Common myeloid progenitor, CD34-positive (primary cell): Measurements from ENCODE around the gene FHIT.

Experiments
- CTCF ChIA-PET: fragments of 350-600 bp; sonication (Branson Sonifier 250); formaldehyde crosslinking; loops from one replicate; lab custom pipeline; 2021; ENCODE audit warnings: antibody characterized with exemption; lab: Charles Lee
- POLR2A ChIA-PET: fragments of 350-600 bp; sonication (Branson Sonifier 250); formaldehyde crosslinking; loops from one replicate; lab custom pipeline; 2021; ENCODE audit warnings: antibody characterized with exemption; lab: Charles Lee
- DNase-seq, 3 donors: peaks; one replicate each; pipeline versions ENCODE4 v3.0.0 to v3.0.0-alpha.2; 2013
- H3K27ac ChIP-seq, 2 experiments: 1 replicate in 1 of 2; 2 replicates in 1 of 2; pipeline ENCODE4 v1.7.0; 2013; ENCODE audit warnings: inconsistent platforms in 2 of 2, low read length in 2 of 2, mild to moderate bottlenecking in 2 of 2, low read depth in 1 of 2, moderate library complexity in 1 of 2; ENCODE audit not compliant: severe bottlenecking in 2 of 2, insufficient read depth in 1 of 2, poor library complexity in 1 of 2
- H3K27me3 ChIP-seq, 5 experiments: replicated peaks in 2 of 5; 1 replicate in 3 of 5; 2 replicates in 2 of 5; pipeline versions ENCODE4 v1.6.1 to v1.7.0; 2013; ENCODE audit warnings: low read length in 4 of 5, mild to moderate bottlenecking in 2 of 5, moderate library complexity in 2 of 5, inconsistent platforms in 1 of 5; ENCODE audit not compliant: insufficient read depth in 5 of 5, control insufficient read depth in 4 of 5
- H3K36me3 ChIP-seq, 4 experiments: 1 replicate in 2 of 4; 2 replicates in 2 of 4; pipeline versions ENCODE4 v1.6.1 to v1.7.0; 2013; ENCODE audit warnings: low read length in 3 of 4, control low read depth in 1 of 4, mild to moderate bottlenecking in 1 of 4; ENCODE audit not compliant: control insufficient read depth in 4 of 4, insufficient read depth in 4 of 4
- H3K4me1 ChIP-seq, 4 experiments: 1 replicate in 3 of 4; 2 replicates in 1 of 4; pipeline versions ENCODE4 v1.6.1 to v1.7.1; 2013; ENCODE audit warnings: low read length in 3 of 4, mild to moderate bottlenecking in 3 of 4, control low read depth in 1 of 4, inconsistent platforms in 1 of 4, moderate library complexity in 1 of 4; ENCODE audit not compliant: control insufficient read depth in 4 of 4, insufficient read depth in 4 of 4; ENCODE audit errors: control extremely low read depth in 1 of 4
- H3K4me3 ChIP-seq, 7 experiments: 1 replicate in 4 of 7; 2 replicates in 3 of 7; pipeline versions ENCODE4 v1.5.1 to v1.7.0; 2013; ENCODE audit warnings: mild to moderate bottlenecking in 7 of 7, low read length in 6 of 7, moderate library complexity in 6 of 7, inconsistent platforms in 2 of 7, low read depth in 2 of 7, control low read depth in 1 of 7; ENCODE audit not compliant: insufficient read depth in 4 of 7, control insufficient read depth in 1 of 7; ENCODE audit errors: extremely low read depth in 1 of 7
- H3K9me3 ChIP-seq, 5 experiments: 1 replicate in 4 of 5; 2 replicates in 1 of 5; pipeline versions ENCODE4 v1.6.1 to v1.7.1; 2013; ENCODE audit warnings: low read length in 4 of 5, mild to moderate bottlenecking in 2 of 5, inconsistent platforms in 1 of 5, low read depth in 1 of 5, moderate library complexity in 1 of 5; ENCODE audit not compliant: control insufficient read depth in 4 of 5, insufficient read depth in 2 of 5; ENCODE audit errors: control extremely low read depth in 1 of 5
- WGBS: methylation state at CpG from one replicate; pipeline ENCODE4 v1.1.5; 2013; ENCODE audit not compliant: insufficient coverage; 5-methylcytosine and 5-hydroxymethylcytosine counted together

FHIT gene

DNA sequence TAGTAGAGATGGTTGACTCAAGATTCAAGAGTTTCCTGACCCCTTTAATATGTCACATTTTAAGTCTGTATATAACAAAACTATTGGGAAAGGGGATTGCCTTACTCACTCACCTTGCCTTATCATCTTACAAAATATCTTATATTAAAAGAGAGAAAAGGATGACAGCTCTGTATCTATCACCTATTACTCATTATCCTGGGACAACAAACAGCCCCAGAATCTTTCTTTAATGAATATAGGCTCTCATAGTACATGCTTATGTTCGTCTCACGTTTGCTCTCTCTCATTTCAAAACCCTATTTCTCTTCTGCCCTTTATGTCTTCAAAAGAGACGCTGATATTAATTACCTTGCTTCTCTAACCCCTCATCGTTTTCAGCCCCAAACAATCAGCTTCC, 1178.0 kb downstream of the FHIT start:
- Histone ChIP-seq H3K4me3 (no peak overlapping the region), H3K36me3 (no peaks in the 10 kb centered on the region), H3K9me3 (peaks cover 0 to 2% (median under 1%) of the 10 kb centered on the region in 5 experiments), H3K27me3 (no peaks in the 10 kb centered on the region), H3K27ac (no peak overlapping the region), H3K4me1 (peaks cover 0 to 11% (median 6%) of the 10 kb centered on the region in 4 experiments)
- DNase-seq, result no peak
- POLR2A ChIA-PET, result no interaction called here
- WGBS, result 85% methylated on average over 4 of the region's 4 CpGs
- CTCF ChIA-PET, result interaction anchor here (2.5 kb wide), 1 partner anchor 17 kb away, joined by 7 read pairs; no protein-coding TSS in a partner anchor

- POLR2A ChIA-PET, result no interaction called here
- no peak for DNase-seq
- CTCF ChIA-PET, result no interaction called here
- no peak overlapping the region for H3K27ac ChIP-seq
- no peaks in the 10 kb centered on the region for H3K36me3 ChIP-seq
- H3K4me3 ChIP-seq, result no peak overlapping the region
- no peaks in the 10 kb centered on the region for H3K27me3 ChIP-seq
- peaks cover 0 to 2% (median 0%) of the 10 kb centered on the region in 5 experiments for H3K9me3 ChIP-seq
- peaks cover 0 to 4% (median 4%) of the 10 kb centered on the region in 4 experiments for H3K4me1 ChIP-seq
- WGBS, result 100% methylated on average over 2 of the region's 3 CpGs
These were observed 1180.9 kb downstream of the FHIT start for GRCh38 chr3:60070366-60070765.

- Histone ChIP-seq H3K9me3 (no peaks in the 10 kb centered on the region), H3K27me3 (no peaks in the 10 kb centered on the region), H3K4me1 (peaks cover 0 to 9% (median 4%) of the 10 kb centered on the region in 4 experiments), H3K27ac (no peak overlapping the region), H3K36me3 (no peaks in the 10 kb centered on the region), H3K4me3 (no peak overlapping the region)
- POLR2A ChIA-PET, result no interaction called here
- DNase-seq, result no peak
- WGBS, result no CpG with 5 or more reads among the region's 2 CpGs
- CTCF ChIA-PET, result no interaction called here
These were observed 1185.9 kb downstream of the FHIT start for GRCh38 chr3:60065227-60065868.

DNA sequence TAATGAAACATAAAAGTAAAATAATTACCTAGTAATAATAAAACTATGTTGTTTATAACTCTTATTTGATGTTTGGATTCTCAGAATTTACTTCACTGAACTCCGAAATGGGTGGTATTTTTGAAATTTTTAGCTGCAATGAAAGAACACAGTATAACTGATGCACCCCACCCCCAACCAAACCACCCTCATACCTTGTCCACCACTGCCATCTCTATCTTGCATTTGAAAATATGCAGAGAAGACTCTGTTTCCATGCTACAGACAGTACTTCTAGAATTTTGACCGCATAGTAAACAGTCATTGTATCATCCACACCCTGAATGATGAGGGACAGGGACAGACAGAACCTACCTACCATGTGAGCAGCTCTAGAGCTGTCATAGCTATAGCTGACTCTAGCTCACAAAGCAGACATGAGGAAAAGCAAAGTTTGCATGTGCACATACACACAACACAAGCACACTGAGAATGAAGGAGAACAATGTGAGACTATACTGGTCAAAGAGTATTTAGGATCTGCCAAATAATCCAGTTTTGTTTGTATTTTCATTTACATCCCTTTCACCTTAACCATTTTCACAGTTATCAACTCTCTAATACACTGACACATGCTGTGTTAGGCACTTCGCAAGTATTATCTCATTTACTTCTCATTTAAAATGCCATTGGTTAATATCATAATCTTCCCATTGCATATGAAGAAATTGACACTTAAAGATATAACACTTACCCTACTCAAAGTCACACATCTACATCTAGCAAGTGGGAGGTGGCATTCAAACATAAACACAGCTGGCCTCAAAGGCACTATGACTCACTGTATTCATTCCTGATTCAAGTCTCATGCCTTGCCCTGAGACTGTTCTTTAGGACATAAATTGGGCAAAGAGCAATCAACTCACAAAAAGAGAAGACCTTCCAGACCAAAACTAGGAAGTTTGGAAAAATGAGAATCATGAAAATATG, 1186.8 kb downstream of the FHIT start:
- Histone ChIP-seq H3K36me3 (no peaks in the 10 kb centered on the region), H3K27ac (no peak overlapping the region), H3K4me1 (peaks cover 0 to 9% (median 4%) of the 10 kb centered on the region in 4 experiments), H3K27me3 (no peaks in the 10 kb centered on the region), H3K9me3 (no peaks in the 10 kb centered on the region), H3K4me3 (no peak overlapping the region)
- no CpG with 5 or more reads among the region's 3 CpGs for WGBS
- peak in 2 of 3 donors; percentile 9 to 50 for DNase-seq
- POLR2A ChIA-PET, result no interaction called here
- CTCF ChIA-PET, result no interaction called here

DNA sequence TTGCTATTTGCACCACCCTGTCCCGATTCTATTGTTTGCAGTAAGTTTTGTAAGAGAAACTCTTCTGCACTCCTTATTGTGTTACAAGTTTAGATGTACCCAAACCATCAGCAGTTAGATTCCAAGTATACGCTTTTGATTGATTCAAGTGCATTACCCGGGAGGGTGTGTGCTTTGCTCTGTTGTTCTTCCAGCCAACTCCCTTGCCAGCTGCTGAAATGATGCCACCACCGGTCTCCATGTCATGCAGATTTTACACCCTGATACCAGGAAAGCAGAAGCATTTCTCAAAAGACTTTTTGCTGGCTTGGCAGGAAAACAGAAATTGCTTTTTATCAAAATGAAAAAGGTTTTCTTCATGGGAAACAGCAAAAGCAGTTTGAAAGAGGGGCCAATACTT, 1194.8 kb downstream of the FHIT start:
- peaks cover 0 to 2% (median 0%) of the 10 kb centered on the region in 5 experiments for H3K9me3 ChIP-seq
- ChIA-PET CTCF (interaction anchor here (1.0 to 1.3 kb wide), 2 partner anchors 43 to 46 kb away, joined by 3 read pairs; no protein-coding TSS in a partner anchor), POLR2A (no interaction called here)
- H3K27ac ChIP-seq, result no peak overlapping the region
- peak; percentile 40 to 91 (median 81) for DNase-seq
- H3K36me3 ChIP-seq, result no peaks in the 10 kb centered on the region
- H3K4me1 ChIP-seq, result peaks cover 0 to 10% (median 3%) of the 10 kb centered on the region in 4 experiments
- no peak overlapping the region for H3K4me3 ChIP-seq
- 21% methylated on average over 3 of the region's 4 CpGs for WGBS
- no peaks in the 10 kb centered on the region for H3K27me3 ChIP-seq

DNA sequence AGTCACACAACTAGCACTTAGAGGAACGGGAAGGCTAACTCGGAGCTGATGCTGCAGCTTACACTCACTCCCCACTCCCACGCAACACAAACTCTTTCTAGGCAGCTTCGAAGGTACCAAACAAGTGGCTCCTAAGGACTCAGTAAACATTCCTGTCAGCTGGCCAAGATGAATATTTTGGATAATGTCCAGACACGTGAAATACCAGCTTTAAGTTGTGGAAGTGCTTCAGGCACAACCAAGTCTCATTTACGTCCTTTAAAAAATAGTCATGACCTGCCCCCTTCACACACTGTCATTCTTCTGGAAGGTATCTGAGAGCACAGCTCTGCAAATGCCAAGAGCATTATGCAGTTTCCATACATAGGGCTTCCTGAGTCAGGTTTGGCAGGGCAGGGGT, 1195.5 kb downstream of the FHIT start:
- no peak overlapping the region for H3K4me3 ChIP-seq
- H3K27ac ChIP-seq, result no peak overlapping the region
- H3K4me1 ChIP-seq, result peaks cover 0 to 10% (median 3%) of the 10 kb centered on the region in 4 experiments
- ChIA-PET CTCF (interaction anchor here (1.0 to 1.3 kb wide), 3 partner anchors 33 to 45 kb away, joined by 3 read pairs; no protein-coding TSS in a partner anchor), POLR2A (no interaction called here)
- no peaks in the 10 kb centered on the region for H3K27me3 ChIP-seq
- 85% methylated on average over 6 of the region's 6 CpGs for WGBS
- no peak for DNase-seq
- no peaks in the 10 kb centered on the region for H3K36me3 ChIP-seq
- H3K9me3 ChIP-seq, result peaks cover 0 to 2% (median 0%) of the 10 kb centered on the region in 5 experiments
